ENCODE data around the gene RSPH10B2.
"Not testable (repeated sequence)": the region's sequence is repeated elsewhere in the genome, so short reads cannot be mapped to it uniquely, and the experiment has no call there.

RSPH10B2 gene

GRCh38 chr7:6843092-6843491, 89.2 kb downstream of the RSPH10B2 start:
- not testable (repeated sequence) for DNase-seq (ENCODE audit: low read depth)

GRCh38 chr7:6843654-6844053, 89.8 kb downstream of the RSPH10B2 start:
- DNase-seq (ENCODE audit: low read depth) = not testable (repeated sequence)

- not testable (repeated sequence) for DNase-seq (ENCODE audit: low read depth)
Observed at GRCh38 chr7:6845971-6846449, 92.1 kb downstream of the RSPH10B2 start.

- not testable (repeated sequence) for DNase-seq (ENCODE audit: low read depth)
Observed at GRCh38 chr7:6847751-6848150, 93.8 kb downstream of the RSPH10B2 start.

Data from activated T-cell treated with anti-CD3 and anti-CD28 coated beads for 24 hours (primary cell).